ENCODE data around the gene NRL.
A peak's percentile ranks its signal among the peaks of the same experiment; 100 is the strongest.

The NRL gene

GRCh38 chr14:24098927-24099813 lies 15.6 kb downstream of the NRL start:
- no peak for DNase-seq (ENCODE audit: low read depth, low spot score)

DNA sequence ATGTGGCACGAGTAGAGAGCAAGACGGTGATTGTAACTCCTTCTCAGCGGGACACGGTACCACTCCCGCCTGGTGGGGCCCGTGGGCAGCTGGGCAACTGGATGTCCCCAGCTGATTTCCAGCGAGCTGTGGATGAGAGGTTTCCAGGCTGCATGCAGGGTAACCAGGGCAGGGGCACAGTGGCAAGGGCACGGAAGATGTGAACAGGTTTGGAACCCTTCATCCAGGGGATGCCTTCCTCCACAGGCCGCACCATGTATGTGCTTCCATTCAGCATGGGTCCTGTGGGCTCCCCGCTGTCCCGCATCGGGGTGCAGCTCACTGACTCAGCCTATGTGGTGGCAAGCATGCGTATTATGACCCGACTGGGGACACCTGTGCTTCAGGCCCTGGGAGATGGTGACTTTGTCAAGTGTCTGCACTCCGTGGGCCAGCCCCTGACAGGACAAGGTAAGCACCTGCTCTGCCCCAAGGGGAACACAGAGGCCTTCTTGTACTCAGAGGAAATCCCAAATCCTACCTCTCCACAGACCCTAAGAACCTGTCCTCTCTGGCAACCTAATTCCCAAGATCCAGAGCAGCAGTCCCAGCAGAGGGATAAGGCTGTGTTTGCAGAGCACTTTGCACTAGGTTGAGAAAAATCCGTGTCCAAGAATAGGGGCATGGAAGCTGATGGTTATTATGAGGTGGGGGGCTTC lies 16.4 kb downstream of the NRL start:
- DNase-seq (ENCODE audit: low read depth, low spot score), result no peak

- no peak for DNase-seq (ENCODE audit: low read depth, low spot score)
These were observed 18.1 kb downstream of the NRL start for GRCh38 chr14:24096545-24097181.

GRCh38 chr14:24095271-24096068 lies 19.3 kb downstream of the NRL start:
- peak; percentile 27 for DNase-seq (ENCODE audit: low read depth, low spot score)

GRCh38 chr14:24094841-24095270 lies 19.9 kb downstream of the NRL start:
- no peak for DNase-seq (ENCODE audit: low read depth, low spot score)

DNA sequence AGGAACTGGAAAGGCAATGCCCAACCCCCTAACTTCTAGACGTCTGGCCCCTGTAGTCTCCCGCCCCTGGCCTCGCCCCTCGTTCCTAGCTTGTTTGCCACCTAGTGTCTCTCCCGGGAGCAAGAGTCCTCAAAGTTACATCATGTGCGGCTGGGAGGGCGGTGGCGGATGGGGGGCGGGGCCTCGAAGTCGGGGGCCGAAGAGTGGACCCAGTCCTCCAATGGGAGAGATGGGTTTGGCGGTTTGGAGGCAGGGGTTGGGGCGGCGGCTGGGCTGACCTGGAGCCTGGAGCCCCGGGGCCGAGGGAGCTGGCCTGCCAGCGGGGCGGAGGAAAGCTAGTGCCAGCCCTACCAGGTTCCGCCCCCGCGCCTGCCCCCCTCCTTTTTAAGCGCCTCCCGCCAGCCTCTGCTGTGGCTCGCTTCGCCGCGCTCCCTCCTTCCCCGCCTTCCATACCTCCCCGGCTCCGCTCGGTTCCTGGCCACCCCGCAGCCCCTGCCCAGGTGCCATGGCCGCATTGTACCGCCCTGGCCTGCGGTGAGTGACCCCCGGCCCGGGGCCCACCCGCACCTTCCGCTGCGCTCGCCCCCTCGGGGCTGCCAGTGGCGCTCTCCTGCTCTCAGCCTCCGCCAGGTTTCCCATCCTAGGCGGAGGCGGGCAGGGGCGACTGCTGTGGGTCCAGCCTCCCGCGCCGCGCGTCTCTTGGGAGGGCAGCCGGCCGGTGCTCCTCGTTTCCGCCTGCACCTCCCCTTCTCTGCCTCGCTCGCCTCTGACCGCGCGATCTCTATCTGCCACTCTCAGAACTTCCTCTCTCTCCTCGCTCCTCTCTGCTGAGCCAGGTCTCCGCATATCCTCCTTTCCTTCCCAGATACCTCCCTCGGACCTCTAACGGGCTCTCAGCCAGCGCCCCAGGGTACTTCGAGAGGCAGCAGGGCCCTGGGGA lies 20.6 kb downstream of the NRL start, which contains the start of gene PCK2:
Gene PCK2 (plus strand): TSS at position 411 of the 940 bp plus-strand sequence. CDS start 95 bp downstream, at position 506.
- peak; percentile 61 for DNase-seq (ENCODE audit: low read depth, low spot score)

GRCh38 chr14:24093207-24093900 lies 21.4 kb downstream of the NRL start:
- no peak for DNase-seq (ENCODE audit: low read depth, low spot score)

DNA sequence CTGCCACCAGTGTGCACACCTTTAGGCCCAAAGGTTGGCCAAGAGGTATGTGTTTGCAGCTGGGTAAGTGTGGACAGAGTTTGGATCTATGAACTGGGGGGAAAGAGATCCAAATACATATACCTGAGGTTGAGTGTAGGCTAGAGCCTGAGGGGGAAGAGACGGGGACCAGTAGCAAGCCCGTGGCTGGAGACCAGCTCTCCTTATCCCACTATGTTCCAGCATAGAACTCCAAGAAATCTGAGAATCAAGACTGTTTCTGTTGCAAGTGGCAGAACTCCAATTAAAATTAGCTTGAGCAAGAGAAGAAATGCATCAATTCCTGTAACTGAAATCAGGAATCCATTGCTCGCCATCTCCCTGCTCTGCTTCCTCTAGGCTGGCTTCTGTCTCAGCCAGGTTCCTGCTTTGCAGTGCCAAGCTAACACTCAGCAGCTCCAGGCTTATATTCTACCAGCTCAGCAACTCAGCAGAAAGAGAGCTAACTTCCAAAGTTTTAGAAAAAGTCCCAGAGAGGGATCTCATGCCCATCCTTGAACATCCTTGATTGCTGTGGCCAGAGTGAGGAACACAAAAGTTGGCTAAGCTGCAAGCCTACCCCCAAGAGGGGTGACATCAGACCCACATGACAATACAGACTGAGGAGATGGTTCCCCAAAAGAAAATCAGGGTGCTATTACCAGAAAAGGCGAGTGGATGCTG lies 22.1 kb downstream of the NRL start:
- DNase-seq (ENCODE audit: low read depth, low spot score), result no peak

- no peak for DNase-seq (ENCODE audit: low read depth, low spot score)
These were observed 22.6 kb downstream of the NRL start for GRCh38 chr14:24092110-24092504.

- no peak for DNase-seq (ENCODE audit: low read depth, low spot score)
These were observed 24.9 kb downstream of the NRL start for GRCh38 chr14:24089890-24090289.

DNA sequence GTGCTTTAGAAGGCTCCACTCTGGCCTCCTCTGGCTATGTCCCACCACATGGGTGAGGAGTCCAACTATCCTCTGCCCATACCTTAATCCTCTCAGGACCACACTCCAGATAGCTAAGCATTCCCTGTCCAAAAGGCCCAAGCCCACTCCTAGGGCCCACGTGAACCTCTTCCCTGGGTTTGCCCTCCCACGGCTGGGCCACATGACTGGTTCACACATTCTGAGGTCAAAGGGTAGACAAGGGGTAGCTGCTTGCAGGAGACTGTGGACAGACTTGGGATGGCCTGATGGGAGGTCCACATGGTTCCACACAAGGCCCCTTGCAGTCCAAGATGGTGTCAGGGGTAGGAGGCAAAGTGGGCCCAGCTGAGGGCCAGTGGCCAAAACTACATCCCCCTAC lies 26.7 kb downstream of the NRL start:
- DNase-seq (ENCODE audit: low read depth, low spot score), result no peak

GRCh38 chr14:24087004-24087403 lies 27.7 kb downstream of the NRL start:
- DNase-seq (ENCODE audit: low read depth, low spot score), result no peak

- DNase-seq (ENCODE audit: low read depth, low spot score), result no peak
These were observed 28.4 kb downstream of the NRL start for GRCh38 chr14:24086193-24086955.

DNA sequence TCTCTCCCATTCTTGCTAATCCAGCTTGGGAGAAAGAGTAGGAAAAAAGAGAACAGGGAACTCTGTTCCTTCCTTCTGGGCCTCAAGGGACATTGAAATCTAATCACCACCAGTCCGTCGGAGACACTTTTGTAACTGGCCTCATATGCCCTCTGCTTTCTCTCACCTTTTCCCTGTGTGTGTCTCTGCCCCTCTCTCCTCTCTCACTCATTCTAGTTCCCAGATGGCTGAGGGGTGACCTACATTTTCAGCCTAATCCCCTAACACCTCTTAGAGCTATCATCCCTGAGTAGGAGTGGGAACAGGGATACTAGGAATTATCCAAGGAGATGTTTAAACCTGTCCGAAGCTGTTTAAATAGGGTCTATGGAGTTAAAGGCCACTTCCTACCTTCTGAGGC lies 29.5 kb downstream of the NRL start:
- DNase-seq (ENCODE audit: low read depth, low spot score), result no peak

DNA sequence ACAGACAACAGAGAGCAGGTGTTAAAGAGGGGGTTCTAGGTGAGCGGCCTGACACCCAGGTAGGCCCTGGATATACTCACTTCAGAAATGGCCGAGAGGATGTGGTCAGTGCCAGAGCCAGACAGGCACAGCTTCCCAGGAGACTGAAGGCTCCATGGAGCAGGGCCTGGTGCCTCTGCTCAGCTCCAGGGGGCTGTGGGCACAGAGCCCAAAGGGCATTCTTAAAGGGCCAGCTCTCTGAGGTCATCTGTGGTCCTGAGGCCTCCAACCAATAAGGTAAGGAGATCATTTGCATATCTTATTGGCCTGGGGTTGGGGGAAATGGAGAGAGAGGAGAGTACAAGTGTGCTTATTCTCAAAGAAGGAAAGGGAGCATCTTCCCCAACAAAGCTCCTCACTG lies 30.3 kb downstream of the NRL start:
- DNase-seq (ENCODE audit: low read depth, low spot score), result no peak

DNA sequence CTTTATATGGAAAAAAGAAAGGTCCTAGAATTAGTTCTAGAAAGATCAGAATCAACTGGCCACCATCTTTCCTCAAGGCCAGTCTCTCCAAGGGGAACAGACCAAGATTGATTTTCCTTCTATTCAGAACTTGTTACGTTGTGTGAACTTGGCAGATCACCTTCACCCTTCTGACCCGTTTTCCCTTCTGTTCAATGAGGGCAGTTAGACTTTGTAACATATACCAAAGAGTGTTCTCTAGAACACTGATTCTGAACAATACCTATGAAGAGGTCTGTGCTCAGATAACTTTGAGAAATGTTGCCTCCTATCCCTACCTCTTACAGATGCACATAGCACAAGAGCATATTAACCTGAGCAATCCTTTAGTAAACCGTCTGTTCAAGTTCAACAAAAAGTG lies 31.3 kb downstream of the NRL start:
- DNase-seq (ENCODE audit: low read depth, low spot score), result no peak

GRCh38 chr14:24082411-24083080 lies 32.2 kb downstream of the NRL start:
- no peak for DNase-seq (ENCODE audit: low read depth, low spot score)

DNA sequence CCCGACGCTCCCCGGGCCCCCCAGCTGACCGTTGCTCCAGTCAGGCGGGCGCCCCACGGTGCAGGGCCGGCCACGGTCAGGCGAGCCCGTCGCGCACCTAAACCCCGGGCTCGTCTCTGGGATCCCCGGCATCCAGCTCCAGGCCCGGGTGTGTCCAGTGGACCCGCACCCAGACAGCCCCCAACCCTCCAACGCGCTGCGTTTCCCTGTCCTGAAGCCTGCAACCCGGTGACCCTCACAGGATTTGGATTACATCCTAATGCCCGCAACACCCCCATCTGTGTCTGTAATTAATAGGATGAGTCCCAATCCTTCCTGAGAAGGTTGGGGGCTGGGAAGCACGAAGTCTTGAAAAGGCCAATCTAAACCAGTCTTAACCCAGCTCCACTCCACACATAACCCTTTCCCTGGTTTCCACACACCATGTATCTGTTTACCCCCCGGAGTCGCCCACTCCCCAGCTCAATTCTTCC lies 33.0 kb downstream of the NRL start:
- DNase-seq (ENCODE audit: low read depth, low spot score), result no peak
